Mucosa of rectum (tissue), 2 donors: ENCODE measurements around the gene CCR5AS.
"Not testable (repeated sequence)": the region's sequence is repeated elsewhere in the genome, so short reads cannot be mapped to it uniquely, and the experiment has no call there.

Source experiments
- H3K27ac ChIP-seq, 2 donors: one replicate each; pipeline ENCODE4 v1.7.0; 2013; ENCODE audit warnings: inconsistent platforms in 2 of 2, low read depth in 2 of 2, low read length in 2 of 2
- H3K27me3 ChIP-seq, 2 donors: one replicate each; pipeline ENCODE4 v1.7.0; 2013; ENCODE audit warnings: low read length in 2 of 2; ENCODE audit not compliant: control insufficient read depth in 2 of 2, insufficient read depth in 2 of 2
- H3K36me3 ChIP-seq, 2 donors: one replicate each; pipeline ENCODE4 v1.7.0; 2013; ENCODE audit warnings: low read length in 2 of 2; ENCODE audit not compliant: control insufficient read depth in 2 of 2, insufficient read depth in 2 of 2
- H3K4me1 ChIP-seq, 2 donors: one replicate each; pipeline ENCODE4 v1.7.0; 2013; ENCODE audit warnings: low read length in 2 of 2, mild to moderate bottlenecking in 1 of 2; ENCODE audit not compliant: control insufficient read depth in 2 of 2, insufficient read depth in 2 of 2
- H3K4me3 ChIP-seq, 2 donors: one replicate each; pipeline ENCODE4 v1.7.0; 2013; ENCODE audit warnings: low read length in 2 of 2
- H3K9ac ChIP-seq, 2 donors: one replicate each; pipeline ENCODE4 v1.7.0; 2013; ENCODE audit warnings: low read length in 2 of 2, low read depth in 1 of 2, mild to moderate bottlenecking in 1 of 2
- H3K9me3 ChIP-seq, 2 donors: one replicate each; pipeline ENCODE4 v1.7.0; 2013; ENCODE audit warnings: low read length in 2 of 2; ENCODE audit not compliant: control insufficient read depth in 2 of 2
- donor health status: healthy.
- donor health status: Normal muscosa, but diverticular disease.

CCR5AS gene

DNA sequence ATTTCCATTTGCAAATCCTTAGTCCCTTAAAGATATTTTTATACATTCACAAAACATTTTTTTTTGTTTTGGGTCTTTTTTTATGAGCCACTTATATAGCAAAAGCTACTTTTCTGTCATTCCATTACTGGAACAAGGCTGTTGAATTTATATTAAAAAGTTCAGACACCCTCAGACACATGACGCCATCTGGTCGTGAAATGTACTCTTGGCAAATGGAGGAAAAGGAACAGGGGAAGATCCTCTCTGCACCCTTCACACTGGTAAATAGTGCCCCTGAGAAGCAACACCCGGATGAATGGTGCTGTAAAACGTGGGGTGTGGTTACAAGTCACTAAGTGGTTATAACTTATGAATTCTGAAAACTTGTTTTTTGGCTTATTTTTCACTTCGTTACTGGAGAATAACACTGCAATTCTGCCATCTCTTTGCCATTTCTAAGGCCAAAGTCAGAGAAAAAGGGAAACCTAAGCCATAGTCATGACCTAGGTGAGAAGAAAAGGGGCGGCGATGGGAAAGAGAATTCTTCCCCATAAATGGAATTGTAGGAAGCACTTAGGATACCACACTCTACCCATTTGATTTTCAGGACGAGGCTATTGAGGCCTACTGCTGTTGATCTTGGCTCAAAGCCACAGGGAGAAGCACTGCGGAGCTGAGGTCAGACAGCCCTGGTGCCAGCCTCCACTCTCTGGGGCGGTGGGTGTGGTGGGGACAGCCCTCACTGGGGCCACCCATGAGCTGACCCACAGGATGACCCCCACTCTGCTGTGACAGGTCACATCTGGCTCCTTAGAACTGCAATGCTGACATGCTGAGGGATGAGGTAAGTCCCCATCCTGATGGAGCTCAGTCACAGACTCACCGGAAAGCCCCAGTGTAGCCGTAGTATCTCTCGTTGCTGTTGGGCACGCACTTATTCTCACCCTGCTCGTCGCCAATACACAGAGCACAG lies 36.0 kb upstream of the CCR5AS start:
- Histone ChIP-seq H3K27me3 (no peaks in the 10 kb centered on the region), H3K36me3 (no peaks in the 10 kb centered on the region)

DNA sequence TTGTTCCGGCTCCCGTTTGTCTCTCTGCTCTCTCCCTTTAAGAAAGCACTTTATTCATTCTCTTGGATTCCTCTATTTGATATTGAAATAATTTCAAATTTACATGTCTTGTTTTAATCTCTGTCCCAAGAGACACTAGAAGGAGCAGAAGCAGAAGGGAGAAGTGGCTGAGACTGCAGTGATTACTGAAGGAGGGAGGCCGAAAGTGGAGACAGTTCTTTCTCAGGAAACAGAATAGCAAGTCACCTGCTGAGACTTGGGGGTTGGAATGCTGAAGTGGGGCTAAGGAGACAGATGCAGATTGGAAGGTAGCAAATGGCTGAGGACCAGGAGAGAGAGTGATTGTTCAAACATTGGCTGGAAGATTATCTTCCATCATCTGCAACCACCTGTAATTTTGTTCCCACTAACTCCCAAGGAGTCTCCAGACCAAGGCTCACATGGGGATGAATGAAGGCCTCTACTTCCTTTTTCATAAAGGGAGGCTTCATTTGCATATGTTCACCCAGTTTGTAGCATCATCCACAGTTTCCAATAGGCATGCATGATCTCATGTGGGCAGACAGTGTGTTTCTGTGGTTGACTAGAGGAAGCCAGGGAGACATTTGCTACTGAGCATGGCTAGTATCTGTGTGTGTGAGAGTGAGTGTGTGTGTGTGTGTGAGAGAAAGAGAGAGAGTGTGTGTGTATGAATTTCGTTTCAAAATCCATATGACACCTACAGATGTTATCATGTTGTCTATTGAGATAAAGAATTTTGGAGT lies 33.8 kb upstream of the CCR5AS start:
- H3K4me3 ChIP-seq = no peak overlapping the region
- H3K27ac ChIP-seq = no peak overlapping the region
- H3K36me3 ChIP-seq = no peaks in the 10 kb centered on the region
- peaks cover 6 to 12% of the 10 kb centered on the region in 2 donors for H3K4me1 ChIP-seq
- peaks cover 0 to 3% of the 10 kb centered on the region in 2 donors for H3K9me3 ChIP-seq
- H3K27me3 ChIP-seq = no peaks in the 10 kb centered on the region
- no peak overlapping the region for H3K9ac ChIP-seq

More for the DNA sequence above, 36.0 kb upstream of the CCR5AS start:
- Histone ChIP-seq H3K27ac (peak overlapping the region in 1 of 2 donors; percentile 38), H3K9ac (no peak overlapping the region), H3K9me3 (peaks cover 0 to 3% of the 10 kb centered on the region in 2 donors), H3K4me3 (no peak overlapping the region), H3K4me1 (peaks cover 6 to 12% of the 10 kb centered on the region in 2 donors)

DNA sequence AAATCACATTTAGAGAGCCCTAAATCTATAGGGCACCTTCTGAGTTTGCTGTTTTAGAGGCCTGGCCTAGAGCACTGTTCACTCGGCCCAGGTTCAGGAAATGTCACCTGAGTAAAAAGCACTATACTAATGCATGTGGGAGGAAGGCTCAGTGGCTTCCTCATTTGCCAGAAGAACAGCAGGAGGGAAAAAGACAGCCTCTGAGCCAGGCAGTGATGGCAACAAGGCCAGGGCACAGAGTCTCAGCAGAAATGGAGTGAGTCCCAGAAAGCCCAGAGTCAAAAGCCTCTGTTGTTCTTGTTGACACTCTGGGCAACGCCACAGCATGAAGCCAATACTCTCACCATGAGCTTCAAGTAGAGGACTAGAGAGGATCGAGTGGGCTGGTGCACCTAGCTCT lies 32.0 kb upstream of the CCR5AS start:
- no peak overlapping the region for H3K4me3 ChIP-seq
- no peak overlapping the region for H3K9ac ChIP-seq
- no peak overlapping the region for H3K27ac ChIP-seq
- H3K27me3 ChIP-seq = no peaks in the 10 kb centered on the region
- peaks cover 6 to 12% of the 10 kb centered on the region in 2 donors for H3K4me1 ChIP-seq
- H3K36me3 ChIP-seq = no peaks in the 10 kb centered on the region
- peaks cover 0 to 3% of the 10 kb centered on the region in 2 donors for H3K9me3 ChIP-seq

DNA sequence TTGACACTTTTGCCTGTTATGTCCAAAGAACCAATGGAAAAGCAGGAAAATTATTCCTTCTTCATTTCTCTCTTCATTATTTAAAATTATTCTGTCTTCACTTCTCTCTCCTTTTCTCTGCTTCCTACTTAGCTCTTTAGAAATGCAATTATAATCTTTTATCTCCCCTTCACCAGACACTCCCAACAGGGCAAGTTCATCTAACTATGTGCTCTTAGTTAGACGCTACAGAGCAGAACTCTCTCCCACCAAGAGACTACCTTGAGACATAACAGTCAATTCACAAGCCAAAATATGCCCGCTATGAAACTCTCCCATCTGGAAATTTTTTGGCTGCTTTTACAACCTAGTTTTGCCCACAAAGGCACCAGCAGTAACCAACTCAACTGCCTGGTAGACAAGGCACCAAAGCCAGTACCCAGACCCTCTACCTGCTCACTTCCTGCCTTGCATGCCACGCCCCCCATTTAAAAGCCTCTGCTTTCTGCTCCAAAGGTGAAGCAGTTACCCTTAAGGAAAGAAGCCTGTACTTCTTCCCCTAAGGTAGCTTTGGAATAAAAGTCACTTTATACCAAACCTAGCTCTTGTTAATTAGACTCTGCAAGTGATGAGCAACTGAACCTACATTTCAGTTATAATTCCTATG lies 28.3 kb upstream of the CCR5AS start:
- Histone ChIP-seq H3K9me3 (no peaks in the 10 kb centered on the region), H3K4me1 (peaks cover 2 to 3% of the 10 kb centered on the region in 2 donors), H3K27me3 (no peaks in the 10 kb centered on the region), H3K4me3 (no peak overlapping the region), H3K27ac (no peak overlapping the region), H3K36me3 (no peaks in the 10 kb centered on the region), H3K9ac (no peak overlapping the region)

DNA sequence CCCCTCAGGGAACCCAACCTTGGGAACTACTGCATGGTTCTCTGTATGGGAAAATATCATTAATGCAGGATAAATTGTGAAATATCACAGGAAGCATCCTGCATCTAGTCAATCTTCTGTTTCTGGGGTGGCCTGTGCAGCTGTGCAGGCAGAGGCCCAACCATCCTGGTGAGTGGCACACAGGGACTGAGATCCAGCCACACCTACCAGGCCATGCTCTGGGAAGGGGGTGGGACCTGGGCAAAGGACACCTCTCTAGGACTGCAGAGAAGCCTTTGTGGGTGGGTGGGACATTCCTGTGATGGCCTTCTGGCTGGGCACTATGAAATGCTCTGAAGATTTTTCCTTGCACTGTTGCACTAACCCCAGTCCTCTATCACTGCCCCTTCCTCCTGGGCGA lies 27.0 kb upstream of the CCR5AS start:
- Histone ChIP-seq H3K27me3 (no peaks in the 10 kb centered on the region), H3K36me3 (no peaks in the 10 kb centered on the region), H3K4me1 (peaks cover 3 to 7% of the 10 kb centered on the region in 2 donors), H3K4me3 (no peak overlapping the region), H3K9ac (no peak overlapping the region), H3K27ac (no peak overlapping the region), H3K9me3 (no peaks in the 10 kb centered on the region)

DNA sequence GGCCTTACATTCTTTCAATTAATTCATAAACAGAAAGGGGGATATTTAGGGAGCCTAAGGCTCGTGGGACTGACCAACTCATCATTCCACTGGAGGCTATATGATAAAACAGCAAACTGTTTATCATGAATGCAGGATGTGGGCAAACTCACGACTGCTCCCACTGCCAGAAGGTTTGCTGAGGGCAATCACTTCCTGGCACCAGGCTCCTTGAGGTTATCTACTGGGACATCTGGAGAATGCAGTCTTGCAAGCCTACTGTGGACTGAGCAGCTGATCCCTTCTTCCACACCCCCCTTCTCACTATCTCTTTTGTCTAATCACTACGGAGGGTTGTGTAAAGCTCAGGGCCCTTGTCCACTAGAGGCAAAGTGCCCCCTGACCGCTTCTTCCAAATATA lies 26.3 kb upstream of the CCR5AS start:
- H3K36me3 ChIP-seq, H3K27me3 ChIP-seq, H3K9me3 ChIP-seq, H3K27ac ChIP-seq, H3K4me3 ChIP-seq, H3K9ac ChIP-seq: not testable (repeated sequence)
- peaks cover 9 to 13% of the 10 kb centered on the region in 2 donors for H3K4me1 ChIP-seq

DNA sequence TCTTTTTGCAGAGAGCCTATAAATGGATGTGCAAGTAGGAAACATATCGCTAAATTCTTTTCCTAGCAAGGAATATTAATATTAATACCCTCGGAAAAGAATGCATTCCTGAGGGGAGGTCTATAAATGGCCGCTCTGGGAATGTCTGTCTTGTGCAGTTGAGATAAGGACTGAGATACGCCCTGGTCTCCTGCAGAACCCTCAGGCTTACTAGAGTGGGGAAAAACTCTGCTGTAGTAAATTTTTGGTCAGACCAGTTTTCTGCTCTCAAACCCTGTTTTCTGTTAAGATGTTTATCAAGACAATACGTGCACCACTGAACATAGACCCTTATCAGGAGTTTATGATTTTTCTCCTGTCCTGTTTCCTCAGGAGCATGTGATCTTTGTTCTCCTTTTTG lies 25.0 kb upstream of the CCR5AS start:
- not testable (repeated sequence) for H3K9me3 ChIP-seq, H3K9ac ChIP-seq, H3K4me3 ChIP-seq, H3K36me3 ChIP-seq, H3K27me3 ChIP-seq, H3K27ac ChIP-seq
- peaks cover 9 to 14% of the 10 kb centered on the region in 2 donors for H3K4me1 ChIP-seq

DNA sequence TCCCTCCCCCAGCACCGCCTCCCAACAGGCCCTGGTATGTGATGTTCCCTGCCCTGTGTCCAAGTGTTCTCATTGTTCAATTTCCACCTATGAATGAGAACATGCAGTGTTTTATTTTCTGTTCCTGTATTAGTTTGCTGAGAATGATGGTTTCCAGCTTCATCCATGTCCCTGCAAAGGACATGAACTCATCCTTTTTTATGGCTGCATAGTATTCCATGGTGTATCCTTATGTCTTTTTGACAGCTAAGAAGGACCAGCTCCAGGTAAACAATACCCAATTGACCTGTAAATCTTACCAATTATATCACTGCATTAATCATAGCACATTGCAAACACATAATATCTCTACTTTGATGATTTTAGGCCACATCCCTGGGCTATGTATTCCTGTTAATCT lies 24.0 kb upstream of the CCR5AS start:
- not testable (repeated sequence) for H3K9me3 ChIP-seq, H3K27ac ChIP-seq, H3K27me3 ChIP-seq, H3K36me3 ChIP-seq, H3K9ac ChIP-seq, H3K4me3 ChIP-seq
- peaks cover 9 to 16% of the 10 kb centered on the region in 2 donors for H3K4me1 ChIP-seq

DNA sequence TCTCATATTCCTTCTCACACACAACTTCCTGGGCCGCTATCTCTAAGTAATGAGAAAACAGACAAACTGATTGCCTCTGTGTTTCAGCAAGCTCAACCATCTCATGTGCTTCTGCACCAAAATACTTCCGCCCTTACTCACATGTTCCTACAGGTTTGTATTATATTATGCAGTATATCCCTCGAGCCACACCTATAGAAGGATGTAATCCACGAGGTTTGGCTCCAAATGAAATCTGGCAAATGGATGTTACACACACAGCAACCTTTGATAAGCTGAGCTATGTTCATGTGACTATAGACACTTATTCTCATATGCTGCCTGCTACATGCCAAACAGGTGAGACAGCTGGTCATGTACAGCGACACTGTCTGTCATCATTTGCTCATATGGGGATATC lies 22.8 kb upstream of the CCR5AS start:
- Histone ChIP-seq H3K4me3 (no peak overlapping the region), H3K9me3 (no peaks in the 10 kb centered on the region), H3K27me3 (no peaks in the 10 kb centered on the region), H3K9ac (no peak overlapping the region), H3K36me3 (no peaks in the 10 kb centered on the region), H3K27ac (peak overlapping the region; percentile 73 to 89), H3K4me1 (peaks cover 9 to 16% of the 10 kb centered on the region in 2 donors)

DNA sequence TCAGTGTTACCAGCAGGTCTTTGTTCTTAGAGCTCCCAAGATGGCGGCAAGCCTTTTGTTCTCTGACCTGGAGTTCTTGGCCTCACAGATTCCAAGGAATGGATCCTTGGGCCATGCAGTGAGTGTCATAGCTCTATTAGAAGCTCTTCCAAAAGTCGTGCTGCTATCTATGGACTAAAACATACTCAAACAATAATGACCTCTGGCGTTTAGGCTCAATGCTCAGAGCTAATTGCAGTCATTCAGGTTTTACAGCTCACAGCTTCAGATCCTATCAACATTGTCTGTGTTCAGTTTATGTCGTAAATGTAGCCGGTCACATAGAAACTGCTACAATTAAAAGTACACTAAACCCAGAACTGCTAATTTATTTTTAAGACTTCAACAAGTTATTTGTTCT lies 22.4 kb upstream of the CCR5AS start:
- H3K9ac ChIP-seq = no peak overlapping the region
- peak overlapping the region in 1 of 2 donors; percentile 46 for H3K4me3 ChIP-seq
- H3K36me3 ChIP-seq = no peaks in the 10 kb centered on the region
- peaks cover 9 to 16% of the 10 kb centered on the region in 2 donors for H3K4me1 ChIP-seq
- no peaks in the 10 kb centered on the region for H3K27me3 ChIP-seq
- H3K27ac ChIP-seq = peak overlapping the region; percentile 73 to 89
- H3K9me3 ChIP-seq = no peaks in the 10 kb centered on the region
